ENCODE data around the gene MOB1A. TPM values are rescaled to one million over a fixed set of nuclear protein-coding genes. Genes with fewer than 3 reads are reported as not detected.

Gene MOB1A
- total and polyA plus RNA-seq, 4 experiments from 2014 or later = 135 to 203 (median 139) TPM

- Mint-ChIP-seq H3K27me3 (no peaks in the 10 kb centered on the region), H3K9me3 (no peaks in the 10 kb centered on the region), H3K36me3 (peaks cover 4% of the 10 kb centered on the region in 2 donors), H3K4me1 (peaks cover 24 to 52% (median 37%) of the 10 kb centered on the region in 4 donors), H3K27ac (peak overlapping the region; percentile 89 to 99 (median 96)), H3K4me3 (peak overlapping the region; percentile 94 to 100 (median 96))
- peaks cover 43% of the 10 kb centered on the region for H3K4me1 ChIP-seq (ENCODE audit: insufficient read depth, low read length)
- POLR2A ChIA-PET (ENCODE audit: partially characterized antibody) = interaction anchor here (0.9 to 6.1 kb wide), 8 partner anchors 21 to 273 kb away, joined by 3 to 128 read pairs (median 4); partner anchors contain the start of genes BOLA3, DGUOK, MOB1A and WBP1
- peak overlapping the region; percentile 86 for H3K27ac ChIP-seq (ENCODE audit: low read depth, low read length)
- no peaks in the 10 kb centered on the region for H3K36me3 ChIP-seq (ENCODE audit: insufficient read depth, low read length)
- no peaks in the 10 kb centered on the region for H3K9me3 ChIP-seq (ENCODE audit: control insufficient read depth in 1 of 2, low read length in 2 of 2)
- peak overlapping the region; percentile 85 to 91 for H3K4me3 ChIP-seq (ENCODE audit: low read length in 2 of 2)
- DNase-seq = peak in 1 of 5 donors; percentile 6
- intact Hi-C loops (cut with micrococcal nuclease) = loop anchor here (1.0 to 10.0 kb wide), 5 partner anchors 22 to 813 kb away; partner anchors contain the start of genes ALMS1, BOLA3 and MOB1A
- CTCF ChIA-PET (ENCODE audit: partially characterized antibody) = interaction anchor here (0.7 to 3.7 kb wide), 11 partner anchors 16 to 375 kb away, joined by 3 to 51 read pairs (median 6); partner anchors contain the start of gene MOB1A
- H3K27me3 ChIP-seq (ENCODE audit: insufficient read depth, low read length) = no peaks in the 10 kb centered on the region
Observed at GRCh38 chr2:74199871-74200305, 21.2 kb upstream of the MOB1A start.

- Histone ChIP-seq H3K36me3 (ENCODE audit: insufficient read depth, low read length) (no peaks in the 10 kb centered on the region), H3K9me3 (ENCODE audit: control insufficient read depth in 1 of 2, low read length in 2 of 2) (no peaks in the 10 kb centered on the region), H3K27me3 (ENCODE audit: insufficient read depth, low read length) (no peaks in the 10 kb centered on the region), H3K4me1 (ENCODE audit: insufficient read depth, low read length) (peaks cover 37% of the 10 kb centered on the region), H3K4me3 (ENCODE audit: low read length in 2 of 2) (peak overlapping the region; percentile 85 to 91), H3K27ac (ENCODE audit: low read depth, low read length) (peak overlapping the region; percentile 86)
- no peak for DNase-seq
- CTCF ChIA-PET (ENCODE audit: partially characterized antibody) = interaction anchor here (0.7 to 3.7 kb wide), 14 partner anchors 8 to 374 kb away, joined by 3 to 51 read pairs (median 5); partner anchors contain the start of genes MOB1A and STAMBP
- Mint-ChIP-seq H3K9me3 (no peaks in the 10 kb centered on the region), H3K4me3 (peak overlapping the region; percentile 94 to 100 (median 96)), H3K4me1 (peaks cover 20 to 46% (median 33%) of the 10 kb centered on the region in 4 donors), H3K27me3 (no peaks in the 10 kb centered on the region), H3K27ac (peak overlapping the region; percentile 89 to 99 (median 96)), H3K36me3 (peaks cover 4% of the 10 kb centered on the region in 2 donors)
- intact Hi-C loops (cut with micrococcal nuclease) = loop anchor here (1.0 to 10.0 kb wide), 4 partner anchors 21 to 812 kb away; partner anchors contain the start of genes ALMS1, BOLA3 and MOB1A
- POLR2A ChIA-PET (ENCODE audit: partially characterized antibody) = interaction anchor here (0.9 to 6.1 kb wide), 15 partner anchors 8 to 371 kb away, joined by 3 to 128 read pairs (median 4); partner anchors contain the start of genes BOLA3, DGUOK, MOB1A and STAMBP
Observed at GRCh38 chr2:74199275-74199701, 20.6 kb upstream of the MOB1A start.

GRCh38 chr2:74198461-74199274, 20.0 kb upstream of the MOB1A start, which contains the start of gene MTHFD2:
TSS of gene MTHFD2 (plus strand) at chr2:74198615. CDS start at chr2:74198642, 27 bp downstream.
- peak within 1 kb of the TSS; percentile 94 to 100 (median 98) for H3K4me3 Mint-ChIP-seq
- intact Hi-C loops (cut with micrococcal nuclease) = loop anchor here (1.0 to 10.0 kb wide), 6 partner anchors 8 to 811 kb away; partner anchors contain the start of genes ALMS1, BOLA3 and MOB1A
- peaks cover 3 to 4% of the 10 kb centered on the region in 2 donors for H3K36me3 Mint-ChIP-seq
- DNase-seq = peak; percentile 84 to 89 (median 86)
- peaks cover 35% of the 10 kb centered on the region for H3K4me1 ChIP-seq (ENCODE audit: insufficient read depth, low read length)
- H3K9me3 Mint-ChIP-seq = no peaks in the 10 kb centered on the region
- no peaks in the 10 kb centered on the region for H3K36me3 ChIP-seq (ENCODE audit: insufficient read depth, low read length)
- POLR2A ChIA-PET (ENCODE audit: partially characterized antibody) = interaction anchor here (0.5 to 6.1 kb wide), 19 partner anchors 9 to 462 kb away, joined by 3 to 128 read pairs (median 4); partner anchors contain the start of genes BOLA3, DGUOK, MOB1A and STAMBP
- H3K27me3 ChIP-seq (ENCODE audit: insufficient read depth, low read length) = no peaks in the 10 kb centered on the region
- H3K4me3 ChIP-seq (ENCODE audit: low read length in 2 of 2) = peak within 1 kb of the TSS; percentile 85 to 91
- H3K9me3 ChIP-seq (ENCODE audit: control insufficient read depth in 1 of 2, low read length in 2 of 2) = no peaks in the 10 kb centered on the region
- CTCF ChIA-PET (ENCODE audit: partially characterized antibody) = interaction anchor here (0.8 to 3.7 kb wide), 13 partner anchors 8 to 373 kb away, joined by 3 to 51 read pairs (median 6); partner anchors contain the start of genes MOB1A and STAMBP
- H3K27ac ChIP-seq (ENCODE audit: low read depth, low read length) = peak within 1 kb of the TSS; percentile 86
- peaks cover 20 to 41% (median 31%) of the 10 kb centered on the region in 4 donors for H3K4me1 Mint-ChIP-seq
- H3K27me3 Mint-ChIP-seq = no peaks in the 10 kb centered on the region
- peak within 1 kb of the TSS; percentile 89 to 100 (median 99) for H3K27ac Mint-ChIP-seq

GRCh38 chr2:74198023-74198460, 19.4 kb upstream of the MOB1A start:
- peak overlapping the region; percentile 89 to 100 (median 99) for H3K27ac Mint-ChIP-seq
- no peaks in the 10 kb centered on the region for H3K9me3 ChIP-seq (ENCODE audit: control insufficient read depth in 1 of 2, low read length in 2 of 2)
- H3K4me3 Mint-ChIP-seq = peak overlapping the region; percentile 94 to 100 (median 98)
- H3K4me1 Mint-ChIP-seq = peaks cover 19 to 37% (median 28%) of the 10 kb centered on the region in 4 donors
- H3K27me3 ChIP-seq (ENCODE audit: insufficient read depth, low read length) = no peaks in the 10 kb centered on the region
- peak overlapping the region; percentile 2 to 85 for H3K4me3 ChIP-seq (ENCODE audit: low read length in 2 of 2)
- H3K36me3 ChIP-seq (ENCODE audit: insufficient read depth, low read length) = no peaks in the 10 kb centered on the region
- peaks cover 35% of the 10 kb centered on the region for H3K4me1 ChIP-seq (ENCODE audit: insufficient read depth, low read length)
- DNase-seq = no peak
- POLR2A ChIA-PET (ENCODE audit: partially characterized antibody) = interaction anchor here (0.5 to 6.1 kb wide), 14 partner anchors 9 to 461 kb away, joined by 3 to 128 read pairs (median 4); partner anchors contain the start of genes BOLA3, DGUOK, MOB1A and STAMBP
- H3K27me3 Mint-ChIP-seq = no peaks in the 10 kb centered on the region
- peaks cover 0 to 4% of the 10 kb centered on the region in 2 donors for H3K36me3 Mint-ChIP-seq
- no peaks in the 10 kb centered on the region for H3K9me3 Mint-ChIP-seq
- CTCF ChIA-PET (ENCODE audit: partially characterized antibody) = interaction anchor here (0.8 to 3.7 kb wide), 11 partner anchors 9 to 373 kb away, joined by 3 to 51 read pairs (median 7); partner anchors contain the start of genes MOB1A and STAMBP
- peak overlapping the region; percentile 86 for H3K27ac ChIP-seq (ENCODE audit: low read depth, low read length)
- intact Hi-C loops (cut with micrococcal nuclease) = loop anchor here (1.0 to 10.0 kb wide), 5 partner anchors 8 to 811 kb away; partner anchors contain the start of genes ALMS1 and BOLA3

GRCh38 chr2:74197049-74197448, 18.4 kb upstream of the MOB1A start:
- H3K4me3 Mint-ChIP-seq = peak overlapping the region in 3 of 8 donors; percentile 24 to 50 (median 41)
- CTCF ChIA-PET (ENCODE audit: partially characterized antibody) = interaction anchor here (0.7 to 1.2 kb wide), 3 partner anchors 18 to 138 kb away, joined by 3 to 8 read pairs (median 3); partner anchors contain the start of genes BOLA3 and MOB1A
- no peak overlapping the region for H3K27ac ChIP-seq (ENCODE audit: low read depth, low read length)
- H3K4me3 ChIP-seq (ENCODE audit: low read length in 2 of 2) = no peak overlapping the region
- peaks cover 35% of the 10 kb centered on the region for H3K4me1 ChIP-seq (ENCODE audit: insufficient read depth, low read length)
- intact Hi-C loops (cut with micrococcal nuclease) = loop anchor here (5.0 to 10.0 kb wide), 2 partner anchors 198 to 810 kb away; partner anchors contain the start of gene ALMS1
- H3K27ac Mint-ChIP-seq = peak overlapping the region in 2 of 7 donors; percentile 41 to 59
- POLR2A ChIA-PET (ENCODE audit: partially characterized antibody) = interaction anchor here (6.1 kb wide), 1 partner anchor 18 kb away, joined by 128 read pairs; the partner anchor contains the start of gene MOB1A
- peaks cover 19 to 37% (median 28%) of the 10 kb centered on the region in 4 donors for H3K4me1 Mint-ChIP-seq
- H3K36me3 ChIP-seq (ENCODE audit: insufficient read depth, low read length) = no peaks in the 10 kb centered on the region
- no peaks in the 10 kb centered on the region for H3K27me3 ChIP-seq (ENCODE audit: insufficient read depth, low read length)
- H3K9me3 Mint-ChIP-seq = no peaks in the 10 kb centered on the region
- DNase-seq = no peak
- H3K36me3 Mint-ChIP-seq = peaks cover 0 to 4% of the 10 kb centered on the region in 2 donors
- no peaks in the 10 kb centered on the region for H3K27me3 Mint-ChIP-seq
- H3K9me3 ChIP-seq (ENCODE audit: control insufficient read depth in 1 of 2, low read length in 2 of 2) = no peaks in the 10 kb centered on the region

GRCh38 chr2:74194799-74195198, 16.1 kb upstream of the MOB1A start:
- Histone ChIP-seq H3K36me3 (ENCODE audit: insufficient read depth, low read length) (no peaks in the 10 kb centered on the region), H3K4me1 (ENCODE audit: insufficient read depth, low read length) (peaks cover 13% of the 10 kb centered on the region), H3K4me3 (ENCODE audit: low read length in 2 of 2) (no peak overlapping the region), H3K27me3 (ENCODE audit: insufficient read depth, low read length) (no peaks in the 10 kb centered on the region), H3K9me3 (ENCODE audit: control insufficient read depth in 1 of 2, low read length in 2 of 2) (no peaks in the 10 kb centered on the region), H3K27ac (ENCODE audit: low read depth, low read length) (no peak overlapping the region)
- H3K4me1 Mint-ChIP-seq = peaks cover 11 to 20% (median 15%) of the 10 kb centered on the region in 4 donors
- H3K4me3 Mint-ChIP-seq = no peak overlapping the region
- ChIA-PET POLR2A (ENCODE audit: partially characterized antibody) (interaction anchor here (0.8 kb wide), 1 partner anchor 16 kb away, joined by 3 read pairs; the partner anchor contains the start of gene MOB1A), CTCF (ENCODE audit: partially characterized antibody) (no interaction called here)
- intact Hi-C loops (cut with micrococcal nuclease) = loop anchor here (5.0 to 10.0 kb wide), 2 partner anchors 200 to 807 kb away; partner anchors contain the start of gene ALMS1
- no peaks in the 10 kb centered on the region for H3K9me3 Mint-ChIP-seq
- H3K27me3 Mint-ChIP-seq = peaks cover 0 to 3% of the 10 kb centered on the region in 2 donors
- peaks cover 0 to 4% of the 10 kb centered on the region in 2 donors for H3K36me3 Mint-ChIP-seq
- DNase-seq = no peak
- no peak overlapping the region for H3K27ac Mint-ChIP-seq

Data from CD4-positive, alpha-beta memory T cell (primary cell).